ENCODE measurements around the gene EFCAB8.

The EFCAB8 gene

GRCh38 chr20:33006776-33007375 is 148.2 kb downstream of the EFCAB8 start:
- DNase-seq (ENCODE audit: low spot score), result no peak
- no peak for TF ChIP-seq CTCF (conservative IDR thresholded peaks at IDR 0.05; ENCODE audit: low read depth)
- no peak overlapping the region for H3K27ac ChIP-seq
- ChIA-PET POLR2A (ENCODE audit: low non-redundant PET) (no interaction called here), CTCF (interaction anchor here (0.7 to 0.9 kb wide), 2 partner anchors 11 to 1106 kb away, joined by 3 to 5 read pairs; no protein-coding TSS in a partner anchor)

- POLR2A ChIA-PET (ENCODE audit: low non-redundant PET), result no interaction called here
- CTCF ChIA-PET, result interaction anchor here (0.7 kb wide), 2 partner anchors 253 to 1105 kb away, joined by 3 read pairs; no protein-coding TSS in a partner anchor
- no peak within 1 kb of the TSS for H3K27ac ChIP-seq
Observed at GRCh38 chr20:33007376-33008335, 148.9 kb downstream of the EFCAB8 start, which contains the start of gene BPIFB2. TSS of gene BPIFB2 (plus strand) at chr20:33007704. CDS start at chr20:33008575, 871 bp downstream.

GRCh38 chr20:33008336-33009213 is 149.9 kb downstream of the EFCAB8 start:
- ChIA-PET CTCF (interaction anchor here (0.7 to 0.8 kb wide), 2 partner anchors 173 to 254 kb away, joined by 3 read pairs; no protein-coding TSS in a partner anchor), POLR2A (ENCODE audit: low non-redundant PET) (no interaction called here)

More at GRCh38 chr20:33007376-33008335, 148.9 kb downstream of the EFCAB8 start, which contains the start of gene BPIFB2:
- no peak for TF ChIP-seq CTCF (conservative IDR thresholded peaks at IDR 0.05; ENCODE audit: low read depth)
- DNase-seq (ENCODE audit: low spot score), result no peak

GRCh38 chr20:33009214-33010132 is 150.8 kb downstream of the EFCAB8 start:
- CTCF ChIA-PET, result interaction anchor here (0.8 kb wide), 1 partner anchor 172 kb away, joined by 3 read pairs; no protein-coding TSS in a partner anchor
- no peak for DNase-seq (ENCODE audit: low spot score)
- POLR2A ChIA-PET (ENCODE audit: low non-redundant PET), result no interaction called here
- no peak for TF ChIP-seq CTCF (conservative IDR thresholded peaks at IDR 0.05; ENCODE audit: low read depth)
- H3K27ac ChIP-seq, result no peak overlapping the region

More at GRCh38 chr20:33008336-33009213, 149.9 kb downstream of the EFCAB8 start:
- no peak for DNase-seq (ENCODE audit: low spot score)
- H3K27ac ChIP-seq, result no peak overlapping the region
- TF ChIP-seq CTCF (conservative IDR thresholded peaks at IDR 0.05; ENCODE audit: low read depth), result no peak

- no peak overlapping the region for H3K27ac ChIP-seq
- ChIA-PET CTCF (no interaction called here), POLR2A (ENCODE audit: low non-redundant PET) (no interaction called here)
- no peak for DNase-seq (ENCODE audit: low spot score)
- TF ChIP-seq CTCF (conservative IDR thresholded peaks at IDR 0.05; ENCODE audit: low read depth), result no peak
Observed at GRCh38 chr20:33010133-33010504, 151.4 kb downstream of the EFCAB8 start.
